ENCODE measurements around the gene GANC. TPM values are rescaled to one million over a fixed set of nuclear protein-coding genes. Genes with fewer than 3 reads are reported as not detected.

GANC gene
- polyA plus RNA-seq, 1 donor, result 31.6 TPM

- peaks cover 38% of the 10 kb centered on the region for H3K36me3 ChIP-seq (ENCODE audit: control insufficient read depth, insufficient read depth, low read length)
- DNase-seq, result peak in 1 of 2 donors; percentile 61
- H3K27ac ChIP-seq (ENCODE audit: low read length), result peak overlapping the region; percentile 89
- no peaks in the 10 kb centered on the region for H3K27me3 ChIP-seq (ENCODE audit: control insufficient read depth, insufficient read depth, low read length)
- no peaks in the 10 kb centered on the region for H3K9me3 ChIP-seq (ENCODE audit: control insufficient read depth, low read depth, low read length)
- no CpG with 5 or more reads among the region's 6 CpGs for WGBS (ENCODE audit: insufficient coverage, low lambda C conversion rate)
- H3K4me1 ChIP-seq (ENCODE audit: control insufficient read depth, insufficient read depth, low read length), result peaks cover 36% of the 10 kb centered on the region
- peak overlapping the region; percentile 36 for H3K4me3 ChIP-seq (ENCODE audit: low read length)
Measured at GRCh38 chr15:42405863-42406482, 133.0 kb downstream of the GANC start.

Other genes starting within 250 kb of the GANC start
- 0.06 TPM for gene PLA2G4D, start 178.6 kb upstream of the GANC start, polyA plus RNA-seq
- gene PLA2G4F, start 116.6 kb upstream of the GANC start, polyA plus RNA-seq, result 3.6 TPM
- gene VPS39, start 64.9 kb upstream of the GANC start, polyA plus RNA-seq, result 59.6 TPM
- gene TMEM87A, start 232 bp downstream of the GANC start, polyA plus RNA-seq, result 55.9 TPM
- gene CAPN3, start 86.3 kb downstream of the GANC start, polyA plus RNA-seq, result 229 TPM
- gene ZNF106, start 217.9 kb downstream of the GANC start, polyA plus RNA-seq, result 28.8 TPM
- gene SNAP23, start 222.4 kb downstream of the GANC start, polyA plus RNA-seq, result 146 TPM